Measurements from ENCODE around the gene PAQR3.

PAQR3 gene

GRCh38 chr4:78938868-78939666, at the start of gene PAQR3:
PAQR3 (minus strand) TSS chr4:78939438; CDS start chr4:78939224, 214 bp downstream.
- Mint-ChIP-seq H3K27ac (peak within 1 kb of the TSS; percentile 82), H3K9me3 (ENCODE audit: low read depth) (no peaks in the 10 kb centered on the region), H3K4me3 (peak within 1 kb of the TSS; percentile 100), H3K36me3 (peaks cover 4% of the 10 kb centered on the region), H3K27me3 (peaks cover 4% of the 10 kb centered on the region), H3K4me1 (ENCODE audit: low read depth) (peaks cover 40% of the 10 kb centered on the region)

DNA sequence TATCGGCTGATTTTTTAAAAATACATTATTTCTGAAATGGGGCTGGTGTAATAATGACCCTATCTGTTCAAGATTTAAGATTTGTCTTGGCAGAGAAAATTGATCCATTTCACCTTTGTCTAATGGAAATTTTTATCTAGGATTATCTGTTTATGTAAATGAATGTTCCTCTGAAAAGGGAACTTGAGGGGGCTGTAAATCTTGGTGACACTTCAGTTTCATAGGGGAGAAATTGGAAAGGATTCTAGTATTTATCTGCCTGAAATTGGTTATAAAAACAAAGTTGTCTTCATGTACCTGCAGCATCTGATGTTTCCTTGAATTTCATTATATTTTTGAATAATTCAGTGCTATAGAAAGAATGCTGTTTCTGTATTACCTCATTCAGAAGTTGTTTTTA, 48.4 kb upstream of the PAQR3 start:
- Mint-ChIP-seq H3K27me3 (peaks cover 15% of the 10 kb centered on the region), H3K9me3 (ENCODE audit: low read depth) (no peaks in the 10 kb centered on the region), H3K4me1 (ENCODE audit: low read depth) (no peaks in the 10 kb centered on the region)

DNA sequence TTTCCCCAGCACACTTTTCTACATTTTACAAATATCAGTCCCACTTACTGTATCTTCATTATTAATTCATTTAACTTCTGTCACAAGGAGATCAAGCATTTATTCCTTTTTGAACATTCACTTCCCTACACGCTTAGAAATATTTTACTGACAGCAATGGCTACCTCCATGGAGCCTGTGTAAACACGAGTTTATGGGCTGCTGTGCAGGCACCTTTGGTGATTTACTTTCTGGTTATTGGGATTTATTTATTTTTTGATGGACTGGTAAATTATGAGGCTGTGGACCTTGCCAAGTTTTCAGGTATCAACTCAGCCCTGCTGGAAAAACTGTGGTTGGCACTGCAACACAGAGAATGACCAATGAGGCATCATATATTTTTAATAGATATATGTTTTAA, 45.4 kb upstream of the PAQR3 start:
- H3K27ac Mint-ChIP-seq, result no peak overlapping the region
- H3K27me3 Mint-ChIP-seq, result peaks cover 19% of the 10 kb centered on the region
- no peaks in the 10 kb centered on the region for H3K36me3 Mint-ChIP-seq
- no peaks in the 10 kb centered on the region for H3K4me1 Mint-ChIP-seq (ENCODE audit: low read depth)
- H3K4me3 Mint-ChIP-seq, result no peak overlapping the region
- H3K9me3 Mint-ChIP-seq (ENCODE audit: low read depth), result no peaks in the 10 kb centered on the region

More for the DNA sequence above, 48.4 kb upstream of the PAQR3 start:
- Mint-ChIP-seq H3K27ac (no peak overlapping the region), H3K4me3 (no peak overlapping the region), H3K36me3 (no peaks in the 10 kb centered on the region)

DNA sequence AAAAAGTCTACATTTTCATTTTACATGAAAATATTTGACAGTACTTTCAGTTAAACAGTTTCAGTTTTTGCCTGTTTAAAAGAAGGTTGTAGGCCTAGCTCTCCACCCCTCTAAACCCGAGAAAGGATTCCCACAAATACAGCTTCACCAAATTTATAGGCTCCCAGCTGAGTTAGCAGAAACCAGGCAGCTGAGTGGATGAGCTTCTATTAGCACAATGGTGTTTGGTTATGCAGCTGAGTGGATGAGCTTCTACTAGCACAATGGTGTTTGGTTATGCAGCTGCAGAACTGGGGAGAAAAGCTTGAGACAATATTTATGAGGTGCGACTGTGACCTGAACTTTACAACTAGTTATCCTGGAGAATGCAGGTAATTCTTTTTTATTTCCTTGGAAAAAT, 36.6 kb upstream of the PAQR3 start:
- Mint-ChIP-seq H3K4me1 (ENCODE audit: low read depth) (no peaks in the 10 kb centered on the region), H3K9me3 (ENCODE audit: low read depth) (no peaks in the 10 kb centered on the region), H3K27me3 (peaks cover 12% of the 10 kb centered on the region), H3K36me3 (no peaks in the 10 kb centered on the region), H3K4me3 (no peak overlapping the region), H3K27ac (no peak overlapping the region)

GRCh38 chr4:78971776-78972175, 32.5 kb upstream of the PAQR3 start:
- Mint-ChIP-seq H3K4me3 (no peak overlapping the region), H3K36me3 (no peaks in the 10 kb centered on the region), H3K9me3 (ENCODE audit: low read depth) (no peaks in the 10 kb centered on the region), H3K27ac (no peak overlapping the region), H3K4me1 (ENCODE audit: low read depth) (no peaks in the 10 kb centered on the region), H3K27me3 (peaks cover 4% of the 10 kb centered on the region)

DNA sequence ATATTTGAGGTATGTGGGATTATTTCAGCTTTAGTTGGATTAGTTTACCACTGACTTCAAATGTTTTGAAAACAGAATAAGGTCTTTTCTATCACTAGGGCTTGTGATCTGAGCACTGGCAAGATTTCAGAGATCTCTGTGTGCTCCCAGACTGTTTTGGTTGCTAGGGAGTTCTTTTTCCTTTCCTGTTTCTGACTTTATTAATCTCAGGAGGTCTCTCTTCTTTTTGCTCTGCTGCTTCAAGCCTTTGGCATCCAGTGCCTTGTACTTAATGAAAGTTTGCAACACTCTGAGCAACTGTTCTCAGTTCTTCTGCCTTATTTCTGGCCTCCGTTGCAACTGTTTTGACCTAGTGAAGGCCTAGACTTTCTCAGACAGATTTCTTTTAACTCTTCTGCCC, 32.1 kb upstream of the PAQR3 start:
- no peaks in the 10 kb centered on the region for H3K36me3 Mint-ChIP-seq
- no peak overlapping the region for H3K4me3 Mint-ChIP-seq
- peaks cover 4% of the 10 kb centered on the region for H3K27me3 Mint-ChIP-seq
- no peaks in the 10 kb centered on the region for H3K4me1 Mint-ChIP-seq (ENCODE audit: low read depth)
- H3K9me3 Mint-ChIP-seq (ENCODE audit: low read depth), result no peaks in the 10 kb centered on the region
- H3K27ac Mint-ChIP-seq, result no peak overlapping the region

GRCh38 chr4:78962597-78963115, 23.4 kb upstream of the PAQR3 start:
- Mint-ChIP-seq H3K9me3 (ENCODE audit: low read depth) (no peaks in the 10 kb centered on the region), H3K27ac (no peak overlapping the region), H3K27me3 (peaks cover 4% of the 10 kb centered on the region), H3K4me1 (ENCODE audit: low read depth) (no peaks in the 10 kb centered on the region), H3K4me3 (no peak overlapping the region), H3K36me3 (peaks cover 4% of the 10 kb centered on the region)

- peaks cover 4% of the 10 kb centered on the region for H3K27me3 Mint-ChIP-seq
- H3K4me3 Mint-ChIP-seq, result no peak overlapping the region
- no peaks in the 10 kb centered on the region for H3K9me3 Mint-ChIP-seq (ENCODE audit: low read depth)
- H3K36me3 Mint-ChIP-seq, result peaks cover 4% of the 10 kb centered on the region
- H3K27ac Mint-ChIP-seq, result no peak overlapping the region
- H3K4me1 Mint-ChIP-seq (ENCODE audit: low read depth), result no peaks in the 10 kb centered on the region
These were observed 21.7 kb upstream of the PAQR3 start for GRCh38 chr4:78960926-78961325.

DNA sequence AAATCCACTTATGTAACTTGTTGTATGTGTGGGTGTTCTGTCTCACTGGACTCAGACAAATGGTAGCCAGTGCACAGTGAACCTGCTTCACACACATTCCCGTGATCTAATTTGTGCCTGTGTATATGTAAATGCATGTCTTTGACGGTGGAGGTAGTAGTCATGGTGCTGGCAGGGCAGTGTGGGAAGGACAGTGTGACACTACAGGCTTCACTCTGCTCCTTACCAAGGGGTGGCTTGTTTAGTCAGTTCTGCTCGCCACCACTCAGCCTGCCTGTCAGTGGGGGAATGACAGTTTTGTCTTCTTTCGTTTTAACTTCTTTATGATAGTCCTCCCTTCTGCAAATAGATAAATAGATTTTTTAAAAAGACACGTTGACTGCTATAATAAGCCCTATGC, 17.7 kb upstream of the PAQR3 start:
- Mint-ChIP-seq H3K27ac (no peak overlapping the region), H3K36me3 (peaks cover 4% of the 10 kb centered on the region), H3K4me1 (ENCODE audit: low read depth) (no peaks in the 10 kb centered on the region), H3K4me3 (no peak overlapping the region), H3K27me3 (peaks cover 6% of the 10 kb centered on the region), H3K9me3 (ENCODE audit: low read depth) (no peaks in the 10 kb centered on the region)

GRCh38 chr4:78953769-78954666, 14.8 kb upstream of the PAQR3 start:
- Mint-ChIP-seq H3K36me3 (no peaks in the 10 kb centered on the region), H3K27me3 (peaks cover 8% of the 10 kb centered on the region), H3K27ac (no peak overlapping the region), H3K4me1 (ENCODE audit: low read depth) (no peaks in the 10 kb centered on the region), H3K4me3 (no peak overlapping the region), H3K9me3 (ENCODE audit: low read depth) (no peaks in the 10 kb centered on the region)

- peaks cover 6% of the 10 kb centered on the region for H3K27me3 Mint-ChIP-seq
- no peaks in the 10 kb centered on the region for H3K36me3 Mint-ChIP-seq
- no peak overlapping the region for H3K4me3 Mint-ChIP-seq
- no peak overlapping the region for H3K27ac Mint-ChIP-seq
- no peaks in the 10 kb centered on the region for H3K4me1 Mint-ChIP-seq (ENCODE audit: low read depth)
- no peaks in the 10 kb centered on the region for H3K9me3 Mint-ChIP-seq (ENCODE audit: low read depth)
These were observed 14.0 kb upstream of the PAQR3 start for GRCh38 chr4:78953231-78953630.

DNA sequence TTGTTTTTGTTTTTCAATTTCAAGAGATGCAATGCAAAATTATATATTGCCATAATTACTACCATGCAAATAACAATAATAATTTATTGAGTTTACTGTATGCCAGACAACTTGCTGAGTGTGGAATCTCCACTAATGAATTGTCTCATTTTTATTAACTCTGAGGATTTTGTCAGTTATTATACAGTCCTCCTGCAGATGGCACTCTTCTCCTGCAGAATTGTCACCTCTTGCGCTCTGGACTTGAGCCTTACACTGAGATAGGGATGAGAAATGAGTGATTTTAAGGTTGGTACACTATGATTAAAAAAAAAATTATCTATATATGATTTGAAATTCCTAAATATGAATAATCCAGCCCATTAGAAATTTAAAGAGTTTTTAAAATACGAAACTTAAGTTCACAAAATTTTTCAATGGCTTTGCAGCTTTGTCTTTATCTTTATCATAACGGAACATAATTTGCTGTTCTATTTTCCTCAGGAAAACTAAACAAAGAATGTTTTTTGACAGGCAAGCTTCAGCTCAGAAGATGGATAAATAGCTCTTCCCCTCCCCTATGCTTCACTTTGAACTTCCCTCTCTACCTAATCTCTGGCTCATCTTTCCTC, 12.7 kb upstream of the PAQR3 start:
- H3K27me3 Mint-ChIP-seq, result peaks cover 8% of the 10 kb centered on the region
- H3K4me3 Mint-ChIP-seq, result no peak overlapping the region
- H3K27ac Mint-ChIP-seq, result no peak overlapping the region
- H3K4me1 Mint-ChIP-seq (ENCODE audit: low read depth), result no peaks in the 10 kb centered on the region
- H3K9me3 Mint-ChIP-seq (ENCODE audit: low read depth), result no peaks in the 10 kb centered on the region
- H3K36me3 Mint-ChIP-seq, result no peaks in the 10 kb centered on the region

- peaks cover 15% of the 10 kb centered on the region for H3K27me3 Mint-ChIP-seq
- H3K36me3 Mint-ChIP-seq, result no peaks in the 10 kb centered on the region
- no peak overlapping the region for H3K27ac Mint-ChIP-seq
- H3K9me3 Mint-ChIP-seq (ENCODE audit: low read depth), result no peaks in the 10 kb centered on the region
- no peak overlapping the region for H3K4me3 Mint-ChIP-seq
- no peaks in the 10 kb centered on the region for H3K4me1 Mint-ChIP-seq (ENCODE audit: low read depth)
These were observed 10.5 kb upstream of the PAQR3 start for GRCh38 chr4:78949735-78950134.

GRCh38 chr4:78945651-78946179, 6.5 kb upstream of the PAQR3 start:
- H3K9me3 Mint-ChIP-seq (ENCODE audit: low read depth), result no peaks in the 10 kb centered on the region
- peaks cover 2% of the 10 kb centered on the region for H3K36me3 Mint-ChIP-seq
- H3K4me3 Mint-ChIP-seq, result no peak overlapping the region
- no peak overlapping the region for H3K27ac Mint-ChIP-seq
- peaks cover 14% of the 10 kb centered on the region for H3K27me3 Mint-ChIP-seq
- H3K4me1 Mint-ChIP-seq (ENCODE audit: low read depth), result no peaks in the 10 kb centered on the region
